ENCODE measurements around the gene CBLL1.

CBLL1 gene

GRCh38 chr7:107777702-107778101, 33.8 kb downstream of the CBLL1 start:
- Mint-ChIP-seq H3K27ac (no peak overlapping the region), H3K36me3 (no peaks in the 10 kb centered on the region), H3K9me3 (no peaks in the 10 kb centered on the region), H3K4me3 (no peak overlapping the region), H3K27me3 (peaks cover 2% of the 10 kb centered on the region), H3K4me1 (no peaks in the 10 kb centered on the region)
- ATAC-seq (ENCODE audit: low read depth) (no peak), DNase-seq (ENCODE audit: low spot score in 2 of 2) (no peak)

GRCh38 chr7:107778283-107778682, 34.3 kb downstream of the CBLL1 start:
- Mint-ChIP-seq H3K4me3 (no peak overlapping the region), H3K36me3 (no peaks in the 10 kb centered on the region), H3K9me3 (no peaks in the 10 kb centered on the region), H3K27ac (no peak overlapping the region), H3K27me3 (peaks cover 3% of the 10 kb centered on the region), H3K4me1 (no peaks in the 10 kb centered on the region)
- DNase-seq (ENCODE audit: low spot score in 2 of 2) = no peak
- ATAC-seq (ENCODE audit: low read depth) = no peak

- Mint-ChIP-seq H3K27me3 (peaks cover 3% of the 10 kb centered on the region), H3K9me3 (no peaks in the 10 kb centered on the region), H3K4me3 (no peak overlapping the region), H3K27ac (no peak overlapping the region), H3K4me1 (no peaks in the 10 kb centered on the region), H3K36me3 (no peaks in the 10 kb centered on the region)
- no peak for ATAC-seq (ENCODE audit: low read depth)
- DNase-seq (ENCODE audit: low spot score in 2 of 2) = no peak
These were observed 35.7 kb downstream of the CBLL1 start for GRCh38 chr7:107779647-107780099.

- Mint-ChIP-seq H3K4me3 (no peak overlapping the region), H3K27me3 (peaks cover 3% of the 10 kb centered on the region), H3K27ac (no peak overlapping the region), H3K4me1 (no peaks in the 10 kb centered on the region), H3K9me3 (no peaks in the 10 kb centered on the region), H3K36me3 (no peaks in the 10 kb centered on the region)
- DNase-seq (ENCODE audit: low spot score in 2 of 2) (no peak), ATAC-seq (ENCODE audit: low read depth) (no peak)
These were observed 38.4 kb downstream of the CBLL1 start for GRCh38 chr7:107782374-107782773.

- H3K4me1 Mint-ChIP-seq = no peaks in the 10 kb centered on the region
- H3K27me3 Mint-ChIP-seq = peaks cover 2% of the 10 kb centered on the region
- no peak overlapping the region for H3K4me3 Mint-ChIP-seq
- DNase-seq (ENCODE audit: low spot score in 2 of 2) = no peak
- H3K36me3 Mint-ChIP-seq = no peaks in the 10 kb centered on the region
- no peaks in the 10 kb centered on the region for H3K9me3 Mint-ChIP-seq
- H3K27ac Mint-ChIP-seq = no peak overlapping the region
- no peak for ATAC-seq (ENCODE audit: low read depth)
These were observed 39.7 kb downstream of the CBLL1 start for GRCh38 chr7:107783648-107784047.

- H3K27me3 Mint-ChIP-seq = peaks cover 2% of the 10 kb centered on the region
- no peak overlapping the region for H3K27ac Mint-ChIP-seq
- DNase-seq (ENCODE audit: low spot score in 2 of 2) (no peak), ATAC-seq (ENCODE audit: low read depth) (no peak)
- no peaks in the 10 kb centered on the region for H3K36me3 Mint-ChIP-seq
- H3K9me3 Mint-ChIP-seq = no peaks in the 10 kb centered on the region
- H3K4me3 Mint-ChIP-seq = no peak overlapping the region
- no peaks in the 10 kb centered on the region for H3K4me1 Mint-ChIP-seq
These were observed 41.2 kb downstream of the CBLL1 start for GRCh38 chr7:107785170-107785569.

- Mint-ChIP-seq H3K4me3 (no peak overlapping the region), H3K9me3 (no peaks in the 10 kb centered on the region), H3K4me1 (no peaks in the 10 kb centered on the region), H3K36me3 (no peaks in the 10 kb centered on the region), H3K27me3 (peaks cover 5% of the 10 kb centered on the region), H3K27ac (no peak overlapping the region)
- no peak for DNase-seq (ENCODE audit: low spot score in 2 of 2)
- ATAC-seq (ENCODE audit: low read depth) = no peak
These were observed 42.0 kb downstream of the CBLL1 start for GRCh38 chr7:107785926-107786325.

- ATAC-seq (ENCODE audit: low read depth) (no peak), DNase-seq (ENCODE audit: low spot score in 2 of 2) (no peak)
- no peaks in the 10 kb centered on the region for H3K4me1 Mint-ChIP-seq
- peaks cover 5% of the 10 kb centered on the region for H3K27me3 Mint-ChIP-seq
- no peaks in the 10 kb centered on the region for H3K9me3 Mint-ChIP-seq
- H3K27ac Mint-ChIP-seq = no peak overlapping the region
- no peaks in the 10 kb centered on the region for H3K36me3 Mint-ChIP-seq
- no peak overlapping the region for H3K4me3 Mint-ChIP-seq
These were observed 44.3 kb downstream of the CBLL1 start for GRCh38 chr7:107788216-107788615.

GRCh38 chr7:107788662-107789061, 44.7 kb downstream of the CBLL1 start:
- no peaks in the 10 kb centered on the region for H3K9me3 Mint-ChIP-seq
- H3K27ac Mint-ChIP-seq = no peak overlapping the region
- H3K4me3 Mint-ChIP-seq = no peak overlapping the region
- ATAC-seq (ENCODE audit: low read depth) (no peak), DNase-seq (ENCODE audit: low spot score in 2 of 2) (no peak)
- peaks cover 6% of the 10 kb centered on the region for H3K27me3 Mint-ChIP-seq
- no peaks in the 10 kb centered on the region for H3K36me3 Mint-ChIP-seq
- H3K4me1 Mint-ChIP-seq = no peaks in the 10 kb centered on the region

GRCh38 chr7:107789647-107790046, 45.7 kb downstream of the CBLL1 start:
- Mint-ChIP-seq H3K4me1 (no peaks in the 10 kb centered on the region), H3K27ac (no peak overlapping the region), H3K4me3 (no peak overlapping the region), H3K9me3 (no peaks in the 10 kb centered on the region), H3K27me3 (peaks cover 8% of the 10 kb centered on the region), H3K36me3 (no peaks in the 10 kb centered on the region)
- no peak for DNase-seq (ENCODE audit: low spot score in 2 of 2)
- no peak for ATAC-seq (ENCODE audit: low read depth)

- Mint-ChIP-seq H3K9me3 (no peaks in the 10 kb centered on the region), H3K36me3 (no peaks in the 10 kb centered on the region), H3K27ac (no peak overlapping the region), H3K27me3 (peaks cover 15% of the 10 kb centered on the region), H3K4me3 (no peak overlapping the region), H3K4me1 (no peaks in the 10 kb centered on the region)
- DNase-seq (ENCODE audit: low spot score in 2 of 2) (no peak), ATAC-seq (ENCODE audit: low read depth) (no peak)
These were observed 48.4 kb downstream of the CBLL1 start for GRCh38 chr7:107792364-107792763.

GRCh38 chr7:107799647-107800264, 55.8 kb downstream of the CBLL1 start:
- Mint-ChIP-seq H3K27ac (no peak overlapping the region), H3K9me3 (no peaks in the 10 kb centered on the region), H3K27me3 (peaks cover 21% of the 10 kb centered on the region), H3K4me1 (no peaks in the 10 kb centered on the region), H3K4me3 (no peak overlapping the region), H3K36me3 (no peaks in the 10 kb centered on the region)
- ATAC-seq (ENCODE audit: low read depth) = no peak
- DNase-seq (ENCODE audit: low spot score in 2 of 2) = no peak

GRCh38 chr7:107803009-107803610, 59.2 kb downstream of the CBLL1 start, which contains the start of gene SLC26A3:
Gene SLC26A3, minus strand, starts transcription at chr7:107803223. Its CDS starts 8,714 bp downstream, at chr7:107794509.
- no peak within 1 kb of the TSS for H3K27ac Mint-ChIP-seq
- H3K4me1 Mint-ChIP-seq = no peaks in the 10 kb centered on the region
- H3K4me3 Mint-ChIP-seq = no peak within 1 kb of the TSS
- DNase-seq (ENCODE audit: low spot score in 2 of 2) = no peak
- no peak for ATAC-seq (ENCODE audit: low read depth)
- peaks cover 14% of the 10 kb centered on the region for H3K27me3 Mint-ChIP-seq
- H3K36me3 Mint-ChIP-seq = no peaks in the 10 kb centered on the region
- no peaks in the 10 kb centered on the region for H3K9me3 Mint-ChIP-seq

GRCh38 chr7:107809179-107809578, 65.2 kb downstream of the CBLL1 start:
- Mint-ChIP-seq H3K27ac (no peak overlapping the region), H3K36me3 (no peaks in the 10 kb centered on the region), H3K9me3 (no peaks in the 10 kb centered on the region), H3K4me1 (no peaks in the 10 kb centered on the region), H3K4me3 (no peak overlapping the region), H3K27me3 (peaks cover 5% of the 10 kb centered on the region)
- DNase-seq (ENCODE audit: low spot score in 2 of 2) = no peak
- ATAC-seq (ENCODE audit: low read depth) = no peak

GRCh38 chr7:107810626-107811025, 66.7 kb downstream of the CBLL1 start:
- Mint-ChIP-seq H3K36me3 (no peaks in the 10 kb centered on the region), H3K27me3 (no peaks in the 10 kb centered on the region), H3K4me3 (no peak overlapping the region), H3K27ac (no peak overlapping the region), H3K4me1 (no peaks in the 10 kb centered on the region), H3K9me3 (no peaks in the 10 kb centered on the region)
- no peak for DNase-seq (ENCODE audit: low spot score in 2 of 2)
- no peak for ATAC-seq (ENCODE audit: low read depth)
